Measurements from ENCODE around the gene PANK1. TPM values are rescaled to one million over a fixed set of nuclear protein-coding genes. Genes with fewer than 3 reads are reported as not detected.

Gene PANK1
- total RNA-seq = 5.3 and 12.1 TPM in 2 replicates

GRCh38 chr10:89644967-89645741 lies at the start of gene PANK1:
Gene PANK1, minus strand, starts transcription at chr10:89645242. Its CDS starts 351 bp downstream, at chr10:89644891.

GRCh38 chr10:89535171-89536012 lies 109.7 kb downstream of the PANK1 start, which contains the start of gene SLC16A12:
Gene SLC16A12, minus strand, starts transcription at chr10:89535594. Its CDS starts 73,016 bp downstream, at chr10:89462578.

Other genes starting within 250 kb of the PANK1 start
- 19.2 and 21.2 TPM in 2 replicates for gene IFIT5, start 230.7 kb downstream of the PANK1 start, total RNA-seq
- 0.24 and 0.91 TPM in 2 replicates for gene SLC16A12, start 109.6 kb downstream of the PANK1 start, total RNA-seq
- 8.0 and 13.2 TPM in 2 replicates for gene KIF20B, start 56.3 kb upstream of the PANK1 start, total RNA-seq